ENCODE data around the gene NCF2. TPM values are rescaled to one million over a fixed set of nuclear protein-coding genes. Genes with fewer than 3 reads are reported as not detected.

The NCF2 gene
- total RNA-seq, 1 experiment from 2014 or later, result 5.5 TPM

DNA sequence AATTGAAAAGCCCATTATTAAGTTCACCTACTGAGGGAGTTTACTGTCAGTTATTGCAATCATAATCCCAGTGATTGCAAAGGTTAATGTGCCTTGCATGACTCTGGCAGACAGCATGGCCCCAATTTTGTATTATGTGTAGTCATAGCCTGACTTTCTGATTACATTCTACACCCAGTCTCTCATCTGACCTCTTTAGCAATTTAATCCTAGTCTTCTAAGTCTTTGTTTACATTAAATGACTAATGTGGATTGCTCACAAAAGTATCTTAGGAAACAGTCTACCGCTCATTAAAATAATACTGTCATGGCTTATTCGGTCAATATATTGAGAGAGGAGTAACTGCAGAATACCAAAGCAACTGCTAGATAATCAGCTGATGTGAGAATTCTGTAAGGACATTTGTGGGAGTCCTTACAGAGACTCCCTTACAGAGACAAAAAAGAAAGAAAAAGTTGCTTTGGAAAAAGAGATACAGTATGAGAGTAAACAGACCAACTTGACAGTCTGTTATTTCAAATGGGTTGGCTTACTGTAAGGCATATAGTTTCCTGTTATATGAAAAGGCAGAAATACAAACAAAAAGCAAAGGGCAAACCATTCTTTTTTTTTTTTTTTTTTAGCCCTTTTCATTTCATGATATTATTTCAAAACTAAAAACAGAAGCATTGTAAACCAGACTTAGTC, 75.1 kb downstream of the NCF2 start:
- Mint-ChIP-seq H3K9me3 (ENCODE audit: low read depth, unreplicated experiment) (no peaks in the 10 kb centered on the region), H3K36me3 (ENCODE audit: insufficient read depth, unreplicated experiment) (peaks cover 1% of the 10 kb centered on the region), H3K4me1 (ENCODE audit: low read depth, unreplicated experiment) (peaks cover 28% of the 10 kb centered on the region), H3K27me3 (ENCODE audit: unreplicated experiment) (no peaks in the 10 kb centered on the region), H3K27ac (ENCODE audit: unreplicated experiment) (peak overlapping the region; percentile 51), H3K4me3 (ENCODE audit: low read depth, unreplicated experiment) (no peak overlapping the region)
- CTCF ChIA-PET, result interaction anchor here (0.6 kb wide), 2 partner anchors 31 to 512 kb away, joined by 3 to 9 read pairs; no protein-coding TSS in a partner anchor
- no TSS peak for BruUV-seq (replicated peaks)
- peak; percentile 3 for DNase-seq
- TF ChIP-seq, protein P1, sequence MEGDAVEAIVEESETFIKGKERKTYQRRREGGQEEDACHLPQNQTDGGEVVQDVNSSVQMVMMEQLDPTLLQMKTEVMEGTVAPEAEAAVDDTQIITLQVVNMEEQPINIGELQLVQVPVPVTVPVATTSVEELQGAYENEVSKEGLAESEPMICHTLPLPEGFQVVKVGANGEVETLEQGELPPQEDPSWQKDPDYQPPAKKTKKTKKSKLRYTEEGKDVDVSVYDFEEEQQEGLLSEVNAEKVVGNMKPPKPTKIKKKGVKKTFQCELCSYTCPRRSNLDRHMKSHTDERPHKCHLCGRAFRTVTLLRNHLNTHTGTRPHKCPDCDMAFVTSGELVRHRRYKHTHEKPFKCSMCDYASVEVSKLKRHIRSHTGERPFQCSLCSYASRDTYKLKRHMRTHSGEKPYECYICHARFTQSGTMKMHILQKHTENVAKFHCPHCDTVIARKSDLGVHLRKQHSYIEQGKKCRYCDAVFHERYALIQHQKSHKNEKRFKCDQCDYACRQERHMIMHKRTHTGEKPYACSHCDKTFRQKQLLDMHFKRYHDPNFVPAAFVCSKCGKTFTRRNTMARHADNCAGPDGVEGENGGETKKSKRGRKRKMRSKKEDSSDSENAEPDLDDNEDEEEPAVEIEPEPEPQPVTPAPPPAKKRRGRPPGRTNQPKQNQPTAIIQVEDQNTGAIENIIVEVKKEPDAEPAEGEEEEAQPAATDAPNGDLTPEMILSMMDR (IDR thresholded peaks at IDR 0.05; ENCODE audit: unreplicated experiment), result no peak
- intact Hi-C loops (cut with micrococcal nuclease; ENCODE audit: unreplicated experiment), result loop anchor here (5.0 kb wide), 1 partner anchor 33 kb away; no protein-coding TSS in a partner anchor

DNA sequence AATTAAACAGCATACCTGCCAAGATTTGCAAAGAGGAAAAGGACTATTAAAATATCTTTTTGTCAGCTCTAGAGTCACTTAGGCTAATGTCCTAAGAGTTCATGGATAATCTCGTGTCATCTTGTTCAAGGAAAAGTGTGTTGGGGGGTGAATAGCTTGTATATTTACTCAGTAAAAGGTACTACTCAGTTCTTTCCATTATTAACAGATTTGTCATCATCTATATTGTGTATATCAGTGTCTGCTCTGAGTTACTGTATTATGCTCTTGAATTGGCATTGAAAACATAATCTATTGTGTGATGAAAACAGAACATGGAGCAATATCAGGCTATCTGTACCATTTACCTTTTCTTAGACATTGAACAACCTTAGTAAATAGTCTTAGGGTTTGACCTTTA, 76.0 kb downstream of the NCF2 start:
- CTCF ChIA-PET, result interaction anchor here (0.7 kb wide), 1 partner anchor 551 kb away, joined by 6 read pairs; no protein-coding TSS in a partner anchor
- Mint-ChIP-seq H3K27ac (ENCODE audit: unreplicated experiment) (no peak overlapping the region), H3K27me3 (ENCODE audit: unreplicated experiment) (no peaks in the 10 kb centered on the region), H3K9me3 (ENCODE audit: low read depth, unreplicated experiment) (no peaks in the 10 kb centered on the region), H3K4me1 (ENCODE audit: low read depth, unreplicated experiment) (peaks cover 28% of the 10 kb centered on the region), H3K36me3 (ENCODE audit: insufficient read depth, unreplicated experiment) (no peaks in the 10 kb centered on the region), H3K4me3 (ENCODE audit: low read depth, unreplicated experiment) (no peak overlapping the region)
- DNase-seq, result no peak
- intact Hi-C loops (cut with micrococcal nuclease; ENCODE audit: unreplicated experiment), result no loop called here
- no TSS peak for BruUV-seq (replicated peaks)
- TF ChIP-seq, protein P1 (IDR thresholded peaks at IDR 0.05; ENCODE audit: unreplicated experiment), result no peak

DNA sequence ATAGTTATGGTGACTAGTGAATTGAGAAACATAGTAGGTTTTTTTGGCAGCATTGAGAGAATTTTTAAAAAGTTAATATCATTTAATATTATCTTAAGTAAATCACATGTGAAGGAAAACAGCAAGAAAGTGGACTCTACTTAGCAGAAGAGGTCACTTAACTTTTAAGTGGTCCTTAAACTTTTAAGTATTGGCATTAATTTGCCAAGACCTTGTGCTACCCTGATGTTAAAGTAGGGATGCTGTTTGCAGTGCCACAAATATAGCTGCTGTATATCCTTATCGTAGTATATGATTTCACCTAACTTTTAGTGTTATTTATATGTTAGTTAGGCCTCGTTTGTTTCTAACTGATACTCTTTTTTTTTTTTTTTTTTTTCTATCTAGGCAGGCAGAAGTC, 77.8 kb downstream of the NCF2 start:
- Mint-ChIP-seq H3K27ac (ENCODE audit: unreplicated experiment) (no peak overlapping the region), H3K4me3 (ENCODE audit: low read depth, unreplicated experiment) (no peak overlapping the region), H3K36me3 (ENCODE audit: insufficient read depth, unreplicated experiment) (no peaks in the 10 kb centered on the region), H3K9me3 (ENCODE audit: low read depth, unreplicated experiment) (no peaks in the 10 kb centered on the region), H3K4me1 (ENCODE audit: low read depth, unreplicated experiment) (peaks cover 28% of the 10 kb centered on the region), H3K27me3 (ENCODE audit: unreplicated experiment) (no peaks in the 10 kb centered on the region)
- TF ChIP-seq, protein P1 (IDR thresholded peaks at IDR 0.05; ENCODE audit: unreplicated experiment), result no peak
- no peak for DNase-seq
- CTCF ChIA-PET, result no interaction called here
- intact Hi-C loops (cut with micrococcal nuclease; ENCODE audit: unreplicated experiment), result no loop called here
- BruUV-seq (replicated peaks), result no TSS peak

DNA sequence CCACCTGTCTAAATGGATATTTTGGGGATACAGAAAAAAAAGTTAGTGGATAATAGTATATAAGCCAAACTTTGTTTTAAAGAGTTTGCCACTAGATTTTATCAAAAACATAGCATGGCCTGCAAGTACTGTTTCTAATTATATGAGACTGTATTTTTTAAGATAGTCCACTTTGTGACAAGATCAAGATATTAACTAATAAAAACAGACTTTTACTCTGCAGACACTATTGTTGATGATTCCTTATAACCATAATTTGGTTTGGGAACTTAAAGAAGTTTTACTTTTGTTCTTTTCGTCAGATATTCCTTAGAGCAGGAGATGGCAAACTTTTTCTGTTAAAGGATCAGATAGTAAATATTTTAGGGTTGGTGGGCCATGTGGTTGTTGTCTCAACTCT, 81.6 kb downstream of the NCF2 start:
- Mint-ChIP-seq H3K4me1 (ENCODE audit: low read depth, unreplicated experiment) (peaks cover 15% of the 10 kb centered on the region), H3K27ac (ENCODE audit: unreplicated experiment) (no peak overlapping the region), H3K9me3 (ENCODE audit: low read depth, unreplicated experiment) (no peaks in the 10 kb centered on the region), H3K27me3 (ENCODE audit: unreplicated experiment) (no peaks in the 10 kb centered on the region), H3K36me3 (ENCODE audit: insufficient read depth, unreplicated experiment) (no peaks in the 10 kb centered on the region), H3K4me3 (ENCODE audit: low read depth, unreplicated experiment) (no peak overlapping the region)
- DNase-seq, result no peak
- TF ChIP-seq, protein P1 (IDR thresholded peaks at IDR 0.05; ENCODE audit: unreplicated experiment), result no peak
- intact Hi-C loops (cut with micrococcal nuclease; ENCODE audit: unreplicated experiment), result no loop called here
- CTCF ChIA-PET, result no interaction called here
- BruUV-seq (replicated peaks), result no TSS peak
